ENCODE data around the gene CLTB. TPM values are rescaled to one million over a fixed set of nuclear protein-coding genes. Genes with fewer than 3 reads are reported as not detected.

The CLTB gene
- total RNA-seq, 1 donor from 2014 or later: 136 TPM

GRCh38 chr5:176383248-176383905 lies 33.0 kb downstream of the CLTB start:
- DNase-seq (ENCODE audit: low read depth, low spot score): no peak

GRCh38 chr5:176382721-176383120 lies 33.6 kb downstream of the CLTB start:
- DNase-seq (ENCODE audit: low read depth, low spot score): no peak

GRCh38 chr5:176381979-176382378 lies 34.4 kb downstream of the CLTB start:
- DNase-seq (ENCODE audit: low read depth, low spot score): no peak

GRCh38 chr5:176381423-176381822 lies 34.9 kb downstream of the CLTB start:
- DNase-seq (ENCODE audit: low read depth, low spot score): no peak

- no peak for DNase-seq (ENCODE audit: low read depth, low spot score)
These were observed 36.5 kb downstream of the CLTB start for GRCh38 chr5:176379881-176380280.

GRCh38 chr5:176373100-176373818 lies 43.1 kb downstream of the CLTB start:
- DNase-seq (ENCODE audit: low read depth, low spot score): no peak

- DNase-seq (ENCODE audit: low read depth, low spot score): no peak
These were observed 44.5 kb downstream of the CLTB start for GRCh38 chr5:176371621-176372539.

- no peak for DNase-seq (ENCODE audit: low read depth, low spot score)
These were observed 46.2 kb downstream of the CLTB start for GRCh38 chr5:176369934-176370711.

- no peak for DNase-seq (ENCODE audit: low read depth, low spot score)
These were observed 47.6 kb downstream of the CLTB start for GRCh38 chr5:176368726-176369125.

GRCh38 chr5:176366232-176366894 lies 50.0 kb downstream of the CLTB start:
- DNase-seq (ENCODE audit: low read depth, low spot score): no peak

GRCh38 chr5:176365351-176366231 lies 50.7 kb downstream of the CLTB start, which contains the start of gene ARL10:
ARL10 (plus strand) TSS chr5:176365487; CDS start chr5:176365564, 77 bp downstream.
- DNase-seq (ENCODE audit: low read depth, low spot score): no peak

- no peak for DNase-seq (ENCODE audit: low read depth, low spot score)
These were observed 51.5 kb downstream of the CLTB start for GRCh38 chr5:176364765-176365350.

GRCh38 chr5:176362233-176362490 lies 54.2 kb downstream of the CLTB start:
- DNase-seq (ENCODE audit: low read depth, low spot score): no peak

GRCh38 chr5:176361437-176362232 lies 54.7 kb downstream of the CLTB start, which contains the start of gene KIAA1191:
KIAA1191 (minus strand) TSS chr5:176361764; CDS start chr5:176359508, 2,256 bp downstream.
- peak; percentile 73 for DNase-seq (ENCODE audit: low read depth, low spot score)

GRCh38 chr5:176360894-176361436 lies 55.4 kb downstream of the CLTB start:
- DNase-seq (ENCODE audit: low read depth, low spot score): no peak

- DNase-seq (ENCODE audit: low read depth, low spot score): no peak
These were observed 56.7 kb downstream of the CLTB start for GRCh38 chr5:176359658-176360057.

- no peak for DNase-seq (ENCODE audit: low read depth, low spot score)
These were observed 60.2 kb downstream of the CLTB start for GRCh38 chr5:176356179-176356566.
